Activated CD8-positive, alpha-beta memory T cell treated with anti-CD3 and anti-CD28 coated beads, Interleukin-2, amount 10 ng/mL, durations not matched to agents 7 days and 5 days (primary cell): Measurements from ENCODE around the gene LPCAT4. TPM values are rescaled to one million over a fixed set of nuclear protein-coding genes. Genes with fewer than 3 reads are reported as not detected.
A peak's percentile ranks its signal among the peaks of the same experiment; 100 is the strongest.
"Not testable (repeated sequence)": the region's sequence is repeated elsewhere in the genome, so short reads cannot be mapped to it uniquely, and the experiment has no call there.

Experiments
- ATAC-seq: fragments of 150-1000 bp; cut with Tn5 transposase; one replicate; pipeline ENCODE4 v1.10.0; 2021; ENCODE audit warnings: moderate library complexity
- CTCF ChIA-PET: fragments of 350-600 bp; sonication (Branson Sonifier 250); formaldehyde crosslinking; loops from one replicate; lab custom pipeline; 2021; ENCODE audit warnings: antibody characterized with exemption; lab: Charles Lee
- DNase-seq: peaks from one replicate; pipeline ENCODE4 v3.0.0-alpha.2; 2020
- H3K27ac Mint-ChIP-seq: one replicate; pipeline ENCODE4 v1.8.0; 2021; ENCODE audit warnings: mild to moderate bottlenecking, mixed read lengths
- H3K27me3 Mint-ChIP-seq: one replicate; pipeline ENCODE4 v1.8.0; 2021; ENCODE audit warnings: mixed read lengths
- H3K36me3 Mint-ChIP-seq: one replicate; pipeline ENCODE4 v1.8.0; 2021; ENCODE audit warnings: mild to moderate bottlenecking, mixed read lengths
- H3K4me1 Mint-ChIP-seq: one replicate; pipeline ENCODE4 v1.8.0; 2021; ENCODE audit warnings: mixed read lengths
- H3K4me3 Mint-ChIP-seq: one replicate; pipeline ENCODE4 v1.8.0; 2021; ENCODE audit warnings: mild to moderate bottlenecking, moderate library complexity, mixed read lengths
- H3K9me3 Mint-ChIP-seq: one replicate; pipeline ENCODE4 v1.8.0; 2022; ENCODE audit warnings: low read depth, mixed read lengths
- total RNA-seq, 2 experiments: library from RNA; stranded (reverse); gene quantifications; one replicate each; pipeline ENCODE4 v1.2.3, GENCODE V29; 2021

The LPCAT4 gene
- total RNA-seq, 2 experiments from 2014 or later = 126 to 128 TPM

- H3K9me3 Mint-ChIP-seq = no peaks in the 10 kb centered on the region
- CTCF ChIA-PET = interaction anchor here (1.2 to 1.4 kb wide), 2 partner anchors 16 kb away, joined by 4 to 8 read pairs; partner anchors contain the start of genes NOP10 and NUTM1
- peaks cover 5% of the 10 kb centered on the region for H3K4me1 Mint-ChIP-seq
- no peak overlapping the region for H3K4me3 Mint-ChIP-seq
- H3K36me3 Mint-ChIP-seq = peaks cover 43% of the 10 kb centered on the region
- no peak for DNase-seq
- no peak for ATAC-seq
- no peaks in the 10 kb centered on the region for H3K27me3 Mint-ChIP-seq
- H3K27ac Mint-ChIP-seq = no peak overlapping the region
These were observed 8.0 kb downstream of the LPCAT4 start for GRCh38 chr15:34358948-34359347.

GRCh38 chr15:34358367-34358766 is 8.6 kb downstream of the LPCAT4 start:
- CTCF ChIA-PET = interaction anchor here (1.4 to 1.5 kb wide), 2 partner anchors 10 to 15 kb away, joined by 7 to 8 read pairs; partner anchors contain the start of genes NOP10 and NUTM1
- no peaks in the 10 kb centered on the region for H3K27me3 Mint-ChIP-seq
- H3K9me3 Mint-ChIP-seq = no peaks in the 10 kb centered on the region
- no peak overlapping the region for H3K4me3 Mint-ChIP-seq
- H3K27ac Mint-ChIP-seq = no peak overlapping the region
- DNase-seq (no peak), ATAC-seq (no peak)
- H3K4me1 Mint-ChIP-seq = peaks cover 5% of the 10 kb centered on the region
- peaks cover 37% of the 10 kb centered on the region for H3K36me3 Mint-ChIP-seq

- no peaks in the 10 kb centered on the region for H3K9me3 Mint-ChIP-seq
- DNase-seq (no peak), ATAC-seq (no peak)
- H3K27ac Mint-ChIP-seq = no peak overlapping the region
- CTCF ChIA-PET = interaction anchor here (1.0 to 1.5 kb wide), 3 partner anchors 8 to 14 kb away, joined by 3 to 8 read pairs (median 7); partner anchors contain the start of genes NOP10 and NUTM1
- no peaks in the 10 kb centered on the region for H3K4me1 Mint-ChIP-seq
- no peak overlapping the region for H3K4me3 Mint-ChIP-seq
- no peaks in the 10 kb centered on the region for H3K27me3 Mint-ChIP-seq
- peaks cover 31% of the 10 kb centered on the region for H3K36me3 Mint-ChIP-seq
These were observed 9.3 kb downstream of the LPCAT4 start for GRCh38 chr15:34357653-34358052.

- H3K27ac Mint-ChIP-seq = no peak overlapping the region
- ATAC-seq = no peak
- CTCF ChIA-PET = interaction anchor here (1.9 kb wide), 1 partner anchor 12 kb away, joined by 7 read pairs; the partner anchor contains the start of genes NOP10 and NUTM1
- H3K4me1 Mint-ChIP-seq = no peaks in the 10 kb centered on the region
- peaks cover 19% of the 10 kb centered on the region for H3K36me3 Mint-ChIP-seq
- H3K4me3 Mint-ChIP-seq = no peak overlapping the region
- no peak for DNase-seq
- no peaks in the 10 kb centered on the region for H3K9me3 Mint-ChIP-seq
- H3K27me3 Mint-ChIP-seq = no peaks in the 10 kb centered on the region
These were observed 11.8 kb downstream of the LPCAT4 start for GRCh38 chr15:34355241-34355640.

GRCh38 chr15:34354286-34354685 is 12.7 kb downstream of the LPCAT4 start:
- Mint-ChIP-seq H3K4me1 (no peaks in the 10 kb centered on the region), H3K4me3 (no peak overlapping the region), H3K27me3 (no peaks in the 10 kb centered on the region), H3K27ac (no peak overlapping the region), H3K36me3 (peaks cover 14% of the 10 kb centered on the region), H3K9me3 (no peaks in the 10 kb centered on the region)
- no peak for DNase-seq
- CTCF ChIA-PET = interaction anchor here (1.9 kb wide), 1 partner anchor 11 kb away, joined by 7 read pairs; the partner anchor contains the start of genes NOP10 and NUTM1
- no peak for ATAC-seq

GRCh38 chr15:34353627-34354026 is 13.4 kb downstream of the LPCAT4 start:
- CTCF ChIA-PET = interaction anchor here (0.6 kb wide), 1 partner anchor 112 kb away, joined by 3 read pairs; no protein-coding TSS in a partner anchor
- H3K9me3 Mint-ChIP-seq = no peaks in the 10 kb centered on the region
- no peak for ATAC-seq
- H3K27me3 Mint-ChIP-seq = no peaks in the 10 kb centered on the region
- H3K27ac Mint-ChIP-seq = no peak overlapping the region
- no peak overlapping the region for H3K4me3 Mint-ChIP-seq
- no peaks in the 10 kb centered on the region for H3K4me1 Mint-ChIP-seq
- H3K36me3 Mint-ChIP-seq = peaks cover 10% of the 10 kb centered on the region
- DNase-seq = no peak

GRCh38 chr15:34352996-34353395 is 14.0 kb downstream of the LPCAT4 start:
- H3K27me3 Mint-ChIP-seq, CTCF ChIA-PET, H3K36me3 Mint-ChIP-seq, H3K4me3 Mint-ChIP-seq, H3K4me1 Mint-ChIP-seq, H3K27ac Mint-ChIP-seq, DNase-seq, ATAC-seq, H3K9me3 Mint-ChIP-seq: not testable (repeated sequence)

- H3K27me3 Mint-ChIP-seq = peaks cover 2% of the 10 kb centered on the region
- H3K4me1 Mint-ChIP-seq = no peaks in the 10 kb centered on the region
- no peaks in the 10 kb centered on the region for H3K9me3 Mint-ChIP-seq
- peaks cover 1% of the 10 kb centered on the region for H3K36me3 Mint-ChIP-seq
- no peak for DNase-seq
- no peak overlapping the region for H3K27ac Mint-ChIP-seq
- CTCF ChIA-PET = interaction anchor here (1.4 kb wide), 1 partner anchor 16 kb away, joined by 3 read pairs; no protein-coding TSS in a partner anchor
- H3K4me3 Mint-ChIP-seq = no peak overlapping the region
- no peak for ATAC-seq
These were observed 17.2 kb downstream of the LPCAT4 start for GRCh38 chr15:34349769-34350168.

GRCh38 chr15:34348735-34349300 is 18.2 kb downstream of the LPCAT4 start:
- Mint-ChIP-seq H3K36me3 (no peaks in the 10 kb centered on the region), H3K27ac (no peak overlapping the region), H3K9me3 (no peaks in the 10 kb centered on the region), H3K4me3 (no peak overlapping the region), H3K4me1 (no peaks in the 10 kb centered on the region), H3K27me3 (peaks cover 2% of the 10 kb centered on the region)
- DNase-seq = no peak
- ATAC-seq = no peak
- CTCF ChIA-PET = interaction anchor here (1.4 kb wide), 1 partner anchor 17 kb away, joined by 3 read pairs; no protein-coding TSS in a partner anchor

- H3K4me1 Mint-ChIP-seq = no peaks in the 10 kb centered on the region
- CTCF ChIA-PET = no interaction called here
- H3K9me3 Mint-ChIP-seq = no peaks in the 10 kb centered on the region
- peaks cover 2% of the 10 kb centered on the region for H3K27me3 Mint-ChIP-seq
- no peaks in the 10 kb centered on the region for H3K36me3 Mint-ChIP-seq
- no peak overlapping the region for H3K27ac Mint-ChIP-seq
- no peak for DNase-seq
- no peak overlapping the region for H3K4me3 Mint-ChIP-seq
- no peak for ATAC-seq
These were observed 18.9 kb downstream of the LPCAT4 start for GRCh38 chr15:34347951-34348638.

- H3K4me3 Mint-ChIP-seq = no peak within 1 kb of the TSS
- H3K36me3 Mint-ChIP-seq = peaks cover 23% of the 10 kb centered on the region
- peak within 1 kb of the TSS; percentile 67 for H3K27ac Mint-ChIP-seq
- no peaks in the 10 kb centered on the region for H3K9me3 Mint-ChIP-seq
- peaks cover 2% of the 10 kb centered on the region for H3K27me3 Mint-ChIP-seq
- DNase-seq (peak; percentile 96), ATAC-seq (peak; percentile 85)
- peaks cover 29% of the 10 kb centered on the region for H3K4me1 Mint-ChIP-seq
- CTCF ChIA-PET = interaction anchor here (0.8 to 3.2 kb wide), 23 partner anchors 9 to 280 kb away, joined by 3 to 55 read pairs (median 4); partner anchors contain the start of genes KATNBL1 and LPCAT4
These were observed 24.0 kb downstream of the LPCAT4 start, which contains the start of the genes NOP10 and NUTM1 for GRCh38 chr15:34342737-34343575. TSS of gene NOP10 (minus strand) at chr15:34343136. CDS start at chr15:34343073, 63 bp downstream. TSS of gene NUTM1 (plus strand) at chr15:34343315. CDS start at chr15:34343697, 382 bp downstream.

GRCh38 chr15:34342213-34342736 is 24.7 kb downstream of the LPCAT4 start:
- ATAC-seq, H3K4me3 Mint-ChIP-seq, H3K9me3 Mint-ChIP-seq, H3K27me3 Mint-ChIP-seq: not testable (repeated sequence)
- CTCF ChIA-PET = interaction anchor here (0.8 to 3.2 kb wide), 18 partner anchors 8 to 245 kb away, joined by 3 to 55 read pairs (median 6); partner anchors contain the start of genes KATNBL1 and LPCAT4
- DNase-seq = peak; percentile 68
- peaks cover 30% of the 10 kb centered on the region for H3K4me1 Mint-ChIP-seq
- peak overlapping the region; percentile 67 for H3K27ac Mint-ChIP-seq
- peaks cover 23% of the 10 kb centered on the region for H3K36me3 Mint-ChIP-seq
